ENCODE measurements around the gene HES1. TPM values are rescaled to one million over a fixed set of nuclear protein-coding genes. Genes with fewer than 3 reads are reported as not detected.

HES1 gene
- total RNA-seq, 2 donors from 2014 or later = 102 TPM

DNA sequence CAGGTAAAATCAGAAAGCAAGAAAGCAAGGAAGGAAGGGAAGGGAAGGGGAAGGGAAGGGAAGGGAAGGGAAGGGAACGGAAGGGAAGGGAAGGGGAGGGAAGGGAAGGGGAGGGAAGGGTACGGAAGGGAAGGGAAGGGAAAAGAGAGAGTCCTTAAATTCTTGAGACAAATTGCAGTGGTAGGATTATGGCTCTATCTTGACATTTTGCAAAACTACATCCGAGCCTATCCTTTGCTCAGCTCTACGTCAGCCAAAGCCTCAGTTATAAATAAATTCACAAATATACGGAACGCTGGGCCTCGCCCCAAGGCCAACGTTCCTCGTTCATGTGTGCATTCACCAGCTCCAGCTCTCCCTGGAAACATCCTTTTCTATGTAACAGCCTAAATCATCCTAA is 25.5 kb upstream of the HES1 start:
- Histone ChIP-seq H3K27ac (no peak overlapping the region), H3K4me1 (no peaks in the 10 kb centered on the region), H3K36me3 (no peaks in the 10 kb centered on the region), H3K9me3 (no peaks in the 10 kb centered on the region), H3K9ac (ENCODE audit: low read depth in 2 of 2, low read length in 2 of 2) (no peak overlapping the region), H3K27me3 (no peaks in the 10 kb centered on the region), H3K4me3 (no peak overlapping the region)
- intact Hi-C loops (cut with DNase I) = no loop called here
- DNase-seq = no peak
- no peak for TF ChIP-seq CTCF (IDR thresholded peaks at IDR 0.05)

DNA sequence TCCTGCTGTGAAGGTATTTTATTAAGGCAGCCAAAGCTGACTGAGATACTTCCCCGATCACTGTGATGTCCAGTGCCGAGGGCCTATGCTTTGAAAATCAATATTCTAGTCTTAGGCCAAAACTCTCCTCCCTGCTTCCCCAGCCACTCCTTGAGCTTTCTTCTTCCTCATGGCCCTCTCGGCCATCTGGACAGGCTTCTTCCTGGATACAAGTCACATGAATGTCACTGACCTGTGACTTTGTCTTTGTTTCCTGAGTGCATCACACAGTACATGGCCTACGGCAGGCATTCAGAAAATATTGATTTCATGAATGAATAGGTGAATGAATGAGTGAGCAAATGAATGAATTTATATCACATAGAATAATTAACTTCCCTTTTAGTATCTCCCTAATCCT is 24.6 kb upstream of the HES1 start:
- TF ChIP-seq CTCF (IDR thresholded peaks at IDR 0.05) = no peak
- H3K27ac ChIP-seq = peak overlapping the region; percentile 6
- H3K9ac ChIP-seq (ENCODE audit: low read depth in 2 of 2, low read length in 2 of 2) = no peak overlapping the region
- no peaks in the 10 kb centered on the region for H3K9me3 ChIP-seq
- no peaks in the 10 kb centered on the region for H3K27me3 ChIP-seq
- intact Hi-C loops (cut with DNase I) = no loop called here
- DNase-seq = no peak
- no peaks in the 10 kb centered on the region for H3K36me3 ChIP-seq
- no peaks in the 10 kb centered on the region for H3K4me1 ChIP-seq
- no peak overlapping the region for H3K4me3 ChIP-seq

GRCh38 chr3:194112120-194113106 is 23.5 kb upstream of the HES1 start:
- intact Hi-C loops (cut with DNase I) = no loop called here
- no peaks in the 10 kb centered on the region for H3K27me3 ChIP-seq
- peak; percentile 87 for DNase-seq
- H3K9me3 ChIP-seq = no peaks in the 10 kb centered on the region
- peak overlapping the region in 1 of 2 donors; percentile 49 for H3K9ac ChIP-seq (ENCODE audit: low read depth in 2 of 2, low read length in 2 of 2)
- no peak overlapping the region for H3K4me3 ChIP-seq
- no peaks in the 10 kb centered on the region for H3K4me1 ChIP-seq
- no peaks in the 10 kb centered on the region for H3K36me3 ChIP-seq
- peak overlapping the region; percentile 60 for H3K27ac ChIP-seq
- no peak for TF ChIP-seq CTCF (IDR thresholded peaks at IDR 0.05)

- no peak for DNase-seq
- Histone ChIP-seq H3K4me3 (no peak overlapping the region), H3K27me3 (no peaks in the 10 kb centered on the region), H3K27ac (no peak overlapping the region), H3K4me1 (no peaks in the 10 kb centered on the region), H3K9me3 (no peaks in the 10 kb centered on the region), H3K9ac (ENCODE audit: low read depth in 2 of 2, low read length in 2 of 2) (no peak overlapping the region), H3K36me3 (no peaks in the 10 kb centered on the region)
- no peak for TF ChIP-seq CTCF (IDR thresholded peaks at IDR 0.05)
- intact Hi-C loops (cut with DNase I) = no loop called here
Measured at GRCh38 chr3:194114123-194114522, 21.8 kb upstream of the HES1 start.

DNA sequence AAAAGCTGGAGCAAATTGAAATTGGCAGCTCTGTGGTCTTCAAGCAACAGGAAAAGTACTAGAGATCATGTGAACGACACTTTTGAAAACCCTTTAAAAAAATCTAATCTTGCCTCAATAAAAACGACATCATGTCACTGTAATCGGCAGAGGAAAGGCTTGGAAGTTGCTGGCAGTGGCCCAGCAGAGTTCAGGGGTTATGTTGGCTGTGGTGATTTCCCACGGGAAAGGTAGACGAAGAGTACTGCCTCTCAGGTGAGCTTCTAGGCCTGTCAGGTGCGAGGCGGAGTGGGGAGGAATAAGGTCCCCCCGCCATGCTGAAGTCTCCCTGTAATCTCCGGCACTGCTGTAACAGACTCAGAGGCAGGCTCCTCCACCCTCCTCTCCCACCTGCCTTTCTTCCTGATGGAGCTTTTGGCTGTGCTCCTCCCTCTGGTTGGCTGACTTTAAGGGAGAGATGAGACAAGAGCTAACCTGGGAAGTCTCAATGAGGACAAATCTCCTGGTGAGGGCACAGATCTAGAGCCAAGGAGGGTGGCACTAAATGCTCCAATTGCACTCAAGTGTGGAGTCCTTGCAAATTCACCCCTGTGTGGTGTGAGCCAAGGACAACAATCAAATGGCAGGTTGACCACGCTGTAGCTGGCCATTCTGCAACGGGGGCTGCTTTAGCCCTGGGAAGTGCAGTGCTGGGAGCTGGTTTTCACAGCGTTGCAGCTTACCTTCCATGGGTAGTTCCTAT is 18.7 kb upstream of the HES1 start:
- Histone ChIP-seq H3K4me1 (peaks cover under 1% of the 10 kb centered on the region), H3K9ac (ENCODE audit: low read depth in 2 of 2, low read length in 2 of 2) (peak overlapping the region in 1 of 2 donors; percentile 35), H3K36me3 (no peaks in the 10 kb centered on the region), H3K4me3 (no peak overlapping the region), H3K27me3 (no peaks in the 10 kb centered on the region), H3K9me3 (no peaks in the 10 kb centered on the region), H3K27ac (peak overlapping the region; percentile 29)
- DNase-seq = peak; percentile 90
- TF ChIP-seq CTCF (IDR thresholded peaks at IDR 0.05) = no peak
- intact Hi-C loops (cut with DNase I) = no loop called here

Data from colonic mucosa (tissue), 4 donors.